Activated CD4-positive, CD25-positive, alpha-beta regulatory T cell treated with anti-CD3 and anti-CD28 coated beads, Interleukin-2, amount 50 U/mL, for 16 hours (primary cell): Measurements from ENCODE around the gene SLC16A12.
"Not testable (repeated sequence)": the region's sequence is repeated elsewhere in the genome, so short reads cannot be mapped to it uniquely, and the experiment has no call there.

ENCODE experiments used
- DNase-seq: peaks from one replicate; pipeline ENCODE4 v3.0.0-alpha.2; 2020; ENCODE audit warnings: low read depth, low spot score

Gene SLC16A12

DNA sequence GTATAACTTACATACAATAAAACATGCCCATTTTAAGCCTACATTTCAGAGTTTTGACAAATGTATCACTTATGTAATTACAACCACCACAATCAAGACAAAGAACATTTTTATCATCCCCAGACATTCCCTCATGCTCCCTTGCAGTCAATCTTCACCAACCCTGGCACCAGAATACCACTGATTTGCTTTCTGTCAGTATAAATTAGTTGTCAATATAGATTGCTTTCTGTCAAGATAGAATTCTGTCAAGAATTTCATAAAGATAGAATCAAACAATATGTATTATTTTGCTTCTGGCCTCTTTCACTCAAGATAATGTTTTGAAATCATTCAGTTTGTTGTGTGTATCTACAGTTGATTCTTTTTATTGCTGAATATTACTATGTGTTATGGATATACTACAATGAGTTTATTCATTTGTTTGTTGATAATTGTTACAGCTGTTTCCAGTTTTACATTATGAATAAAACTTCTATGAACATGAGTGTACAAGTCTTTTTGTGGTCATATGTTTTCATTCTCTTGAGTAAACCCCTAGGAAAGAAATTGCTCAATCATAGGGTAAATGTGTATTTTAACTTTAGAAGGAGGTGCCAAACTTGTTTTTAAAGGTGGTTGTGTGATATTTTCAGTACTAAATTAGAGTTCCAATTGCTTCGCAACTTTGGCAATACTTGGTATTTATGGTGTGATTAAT, 64.1 kb downstream of the SLC16A12 start:
- no peak for DNase-seq

- no peak for DNase-seq
Observed at GRCh38 chr10:89470628-89471027, 64.8 kb downstream of the SLC16A12 start.

- DNase-seq, result no peak
Observed at GRCh38 chr10:89469517-89469916, 65.9 kb downstream of the SLC16A12 start.

GRCh38 chr10:89468191-89468965, 67.0 kb downstream of the SLC16A12 start:
- no peak for DNase-seq

DNA sequence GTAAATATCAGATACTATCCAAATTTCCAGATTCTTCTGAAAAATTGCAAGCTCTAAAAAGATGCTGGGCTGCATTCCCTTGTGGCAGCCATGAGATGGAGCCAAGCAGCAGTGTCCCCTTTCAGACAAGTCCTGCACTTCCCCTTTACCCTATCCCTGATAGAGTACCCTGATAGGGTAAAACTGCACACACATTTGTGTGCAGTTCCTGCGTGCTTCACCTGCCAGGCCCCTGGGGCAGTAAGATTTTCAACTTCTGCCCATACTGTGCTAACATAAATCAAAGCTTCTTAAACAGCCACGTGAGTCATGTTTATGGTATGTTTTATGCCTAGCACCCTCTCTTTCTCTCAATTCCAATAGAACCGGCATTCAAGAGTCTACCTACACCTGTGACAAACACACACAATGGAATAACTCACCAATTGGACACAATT, 68.8 kb downstream of the SLC16A12 start:
- DNase-seq, result no peak

GRCh38 chr10:89465196-89465595, 70.2 kb downstream of the SLC16A12 start:
- DNase-seq, result no peak

- DNase-seq, result no peak
Observed at GRCh38 chr10:89463846-89464537, 71.4 kb downstream of the SLC16A12 start.

DNA sequence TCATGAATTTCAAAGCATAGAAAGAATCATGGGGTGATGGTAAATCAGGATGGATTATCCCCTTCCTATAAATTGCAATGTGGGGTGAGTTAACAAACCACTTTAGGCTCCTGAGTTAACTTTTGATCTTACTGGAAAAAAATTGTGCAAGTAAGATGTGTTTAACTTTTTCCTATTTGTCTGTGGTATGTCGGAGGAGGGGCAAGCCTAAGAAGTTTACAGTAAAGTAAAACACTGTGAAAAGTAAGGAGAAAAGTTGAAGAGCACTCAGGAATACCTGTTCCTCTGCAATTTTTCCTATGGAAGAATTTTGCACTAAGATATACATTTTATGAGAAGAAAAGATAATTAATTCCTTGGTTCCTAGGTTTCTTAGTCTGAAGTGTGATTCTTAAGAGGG, 76.6 kb downstream of the SLC16A12 start:
- DNase-seq, result no peak

GRCh38 chr10:89458291-89458690, 77.1 kb downstream of the SLC16A12 start:
- DNase-seq, result no peak

DNA sequence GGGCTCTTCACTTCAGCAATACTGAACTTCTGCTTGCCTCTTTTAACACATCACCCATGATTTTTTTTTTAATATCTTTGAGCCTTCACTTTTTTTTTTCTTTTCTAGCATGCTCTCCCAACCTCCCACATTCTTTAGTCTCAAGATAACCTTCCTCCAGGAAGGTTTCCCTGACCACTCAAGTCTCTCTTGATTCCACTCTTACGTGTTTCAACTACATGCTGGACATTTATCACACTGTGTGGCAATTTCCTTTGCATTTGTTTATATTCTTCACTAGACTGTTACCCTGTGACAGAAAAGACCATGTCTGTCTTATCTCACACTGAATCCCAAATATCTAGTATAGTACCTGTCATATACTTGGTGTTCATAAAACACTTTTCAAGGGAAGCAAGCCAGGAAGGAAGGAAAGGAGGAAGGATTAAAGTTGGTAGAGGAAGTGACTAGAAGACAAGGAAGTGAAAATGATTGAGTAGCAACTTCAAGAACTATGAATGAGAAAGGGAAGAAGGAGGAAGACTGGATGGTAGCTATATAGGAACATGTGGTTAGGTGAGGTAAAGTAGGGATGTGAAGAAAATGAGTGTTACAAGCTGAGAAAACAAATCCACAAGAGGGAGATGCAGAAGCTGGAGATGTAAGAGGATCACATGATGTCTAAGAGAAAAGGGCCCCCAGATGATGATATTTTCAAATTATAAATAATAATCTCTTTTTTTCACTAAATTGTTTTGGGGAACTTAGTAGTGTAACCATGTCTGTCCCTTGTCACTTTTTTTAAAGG, 80.6 kb downstream of the SLC16A12 start:
- DNase-seq, result no peak

DNA sequence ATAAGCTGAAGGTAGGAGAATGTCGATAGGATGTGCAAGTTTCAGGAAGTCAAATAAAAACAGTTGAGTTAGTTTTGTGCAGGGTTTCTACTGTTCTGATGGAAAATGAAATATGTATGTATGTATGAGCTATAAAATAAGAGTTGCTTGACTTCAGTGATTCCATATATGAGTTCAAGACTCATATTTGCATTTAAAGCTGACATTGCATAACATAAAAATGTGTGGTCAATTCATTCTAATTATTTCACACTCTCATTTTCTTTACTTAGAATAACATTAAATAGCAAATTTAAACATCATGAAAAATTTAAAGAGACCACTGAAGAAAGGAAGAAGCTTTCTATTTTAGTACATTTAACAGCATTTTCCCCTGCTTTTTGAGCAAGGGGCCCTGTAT, 83.2 kb downstream of the SLC16A12 start:
- no peak for DNase-seq

DNA sequence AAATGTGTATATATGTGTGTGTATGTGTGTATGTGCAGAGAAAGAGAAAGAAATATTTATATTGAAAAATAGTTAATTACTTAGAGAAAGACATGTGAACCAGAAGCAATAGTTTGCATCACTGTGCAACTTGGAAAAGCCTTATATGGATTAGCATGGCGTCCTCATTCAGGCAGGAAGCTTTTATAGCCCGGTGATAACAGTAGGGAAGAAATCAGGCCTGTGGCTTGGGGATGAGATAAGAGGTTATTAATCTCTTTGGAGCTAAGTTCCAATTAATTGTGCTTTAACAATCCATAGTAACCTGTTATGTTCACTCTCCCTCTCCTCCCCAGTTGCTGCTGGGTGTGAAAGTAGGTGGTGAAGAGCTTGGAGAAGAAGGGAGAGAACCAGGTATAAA, 84.5 kb downstream of the SLC16A12 start:
- DNase-seq, result no peak

GRCh38 chr10:89444819-89445218, 90.6 kb downstream of the SLC16A12 start:
- DNase-seq, result not testable (repeated sequence)

DNA sequence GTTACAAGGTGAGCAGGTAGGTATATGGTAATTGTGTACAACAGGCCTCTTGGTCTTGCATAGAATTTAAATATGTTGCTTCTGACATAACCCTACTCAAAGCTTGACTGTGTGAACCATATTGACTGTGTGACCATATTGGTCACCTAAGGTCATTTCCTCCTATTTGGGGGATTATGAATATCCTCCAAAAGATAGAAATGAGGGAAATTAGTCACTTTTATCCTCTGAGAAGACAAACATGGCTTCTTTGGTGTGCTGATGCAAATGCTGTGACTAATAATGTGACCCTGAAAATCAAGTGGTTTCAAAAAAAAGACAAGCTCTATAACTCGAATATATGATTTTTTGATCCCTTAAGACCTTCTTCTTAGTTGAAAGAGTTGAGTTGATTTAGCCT, 93.1 kb downstream of the SLC16A12 start:
- no peak for DNase-seq

- no peak for DNase-seq
Observed at GRCh38 chr10:89440226-89441009, 95.0 kb downstream of the SLC16A12 start.

GRCh38 chr10:89438525-89438924, 96.9 kb downstream of the SLC16A12 start:
- no peak for DNase-seq

GRCh38 chr10:89431977-89432376, 103.4 kb downstream of the SLC16A12 start:
- no peak for DNase-seq

DNA sequence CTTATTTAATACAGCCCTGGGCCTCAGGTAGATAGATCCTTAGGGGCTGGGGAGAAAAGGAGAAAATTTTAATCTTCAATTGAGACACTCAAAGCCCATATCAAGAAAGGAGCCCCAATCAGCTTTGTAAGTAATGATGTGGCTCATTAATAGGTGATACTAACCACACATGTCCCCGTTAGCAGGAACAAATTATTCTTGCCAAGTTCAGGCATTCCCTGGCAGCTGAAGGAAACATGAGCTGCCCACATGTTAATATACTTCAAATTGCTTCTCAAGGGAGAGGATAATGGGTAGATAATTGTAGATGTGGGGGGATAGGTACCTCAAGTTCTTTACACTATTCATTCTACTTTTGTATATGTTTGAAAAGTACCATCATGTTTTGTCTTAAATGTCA, 106.5 kb downstream of the SLC16A12 start:
- DNase-seq, result no peak

DNA sequence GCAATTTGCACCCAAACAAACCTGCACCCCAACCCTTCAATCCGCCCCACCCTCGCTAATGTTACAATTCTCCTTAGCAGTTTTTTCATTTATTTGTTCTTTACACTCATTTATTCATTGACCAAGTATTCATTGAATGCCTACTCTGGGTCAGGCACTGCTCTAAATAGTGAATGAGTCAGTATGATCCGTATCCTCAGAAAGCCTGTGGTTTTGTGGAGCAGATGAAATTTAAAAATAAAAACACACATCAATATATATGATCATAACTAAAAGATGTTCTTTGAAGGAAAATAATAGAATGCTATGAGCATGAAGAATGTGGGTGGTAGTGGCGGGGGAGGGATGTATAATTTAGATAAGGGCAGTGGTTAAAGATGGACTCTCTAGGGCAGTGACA, 107.8 kb downstream of the SLC16A12 start:
- DNase-seq, result no peak

GRCh38 chr10:89426230-89426868, 109.0 kb downstream of the SLC16A12 start:
- DNase-seq, result no peak
